GM21529 (cell line): Measurements from ENCODE around the gene UPK3A.
"Not testable (repeated sequence)": the region's sequence is repeated elsewhere in the genome, so short reads cannot be mapped to it uniquely, and the experiment has no call there.

Experiments
- ATAC-seq: cut with Tn5 transposase; IDR thresholded peaks from one replicate; pipeline ENCODE4 v1.9.1; 2021; ENCODE audit not compliant: unreplicated experiment

The UPK3A gene

DNA sequence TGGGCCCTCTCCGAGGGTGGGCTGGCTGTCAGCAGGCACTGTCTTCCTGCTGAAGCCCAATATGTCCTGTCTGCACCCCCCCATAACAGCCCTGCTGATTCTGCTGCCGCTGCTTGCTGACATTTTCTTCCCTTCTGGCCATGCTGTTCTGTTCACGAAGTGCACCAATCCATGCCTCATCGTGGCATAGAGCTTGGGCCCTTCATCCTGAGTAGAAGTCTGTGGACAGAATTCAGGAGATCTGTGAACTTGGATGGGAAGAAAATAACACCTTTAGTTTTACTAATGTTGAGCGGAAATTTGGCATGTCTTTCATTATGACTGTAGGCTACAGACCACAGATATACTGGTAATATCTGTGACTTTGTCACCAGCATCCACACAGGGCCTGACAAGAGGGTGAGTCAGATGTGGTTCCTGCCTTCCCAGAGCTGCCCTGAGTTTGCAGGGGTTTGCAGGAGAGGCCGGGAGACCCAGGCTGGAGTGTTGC is 29.9 kb upstream of the UPK3A start:
- ATAC-seq: peak; percentile 74

DNA sequence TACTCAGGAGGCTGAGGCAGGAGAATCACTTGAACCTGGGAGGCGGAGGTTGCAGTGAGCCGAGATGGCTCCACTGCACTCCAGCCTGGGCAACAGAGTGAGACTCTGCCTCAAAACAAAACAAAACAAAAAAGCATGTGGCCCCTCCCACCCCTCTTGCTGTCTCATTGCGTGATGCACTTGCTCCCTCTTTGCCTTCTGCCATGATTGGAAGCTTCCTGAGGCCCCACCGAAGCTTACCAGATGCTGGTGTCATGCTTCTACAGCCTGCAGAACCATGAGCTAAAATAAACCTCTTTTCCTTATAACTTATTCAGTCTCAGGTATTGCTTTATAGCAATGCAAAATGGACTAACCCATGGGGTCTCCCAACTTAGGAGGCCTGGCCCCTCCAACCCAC is 26.8 kb upstream of the UPK3A start:
- not testable (repeated sequence) for ATAC-seq

DNA sequence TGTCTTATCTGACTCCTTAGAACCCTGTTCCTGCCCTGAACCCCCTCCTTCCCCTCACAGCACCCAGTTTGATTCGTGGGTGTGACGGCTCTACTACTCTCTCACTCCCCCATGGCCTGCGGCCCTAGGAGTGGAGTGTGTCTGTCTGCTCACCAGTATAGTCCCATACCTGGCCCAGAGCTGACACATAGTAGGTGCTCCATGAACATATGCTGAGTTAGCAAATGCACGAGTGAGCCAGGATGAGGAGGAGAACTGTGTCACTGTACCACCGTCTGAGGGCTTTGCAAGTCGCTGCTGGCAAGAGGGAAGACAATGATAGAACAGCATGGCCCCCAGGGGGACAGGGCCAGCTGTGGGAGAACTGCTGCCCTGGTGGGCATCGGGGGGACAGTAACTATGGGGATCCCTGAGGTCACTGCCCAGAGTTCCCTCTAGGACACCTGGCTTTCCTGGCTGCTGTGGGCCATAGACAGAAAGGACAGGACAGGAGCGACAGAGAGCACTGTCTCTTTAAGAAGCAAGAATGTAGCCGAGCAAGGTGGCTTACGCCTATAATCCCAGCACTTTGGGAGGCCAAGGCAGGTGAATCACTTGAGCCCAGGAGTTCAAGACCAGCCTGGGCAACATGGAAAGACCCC is 24.9 kb upstream of the UPK3A start:
- no peak for ATAC-seq

DNA sequence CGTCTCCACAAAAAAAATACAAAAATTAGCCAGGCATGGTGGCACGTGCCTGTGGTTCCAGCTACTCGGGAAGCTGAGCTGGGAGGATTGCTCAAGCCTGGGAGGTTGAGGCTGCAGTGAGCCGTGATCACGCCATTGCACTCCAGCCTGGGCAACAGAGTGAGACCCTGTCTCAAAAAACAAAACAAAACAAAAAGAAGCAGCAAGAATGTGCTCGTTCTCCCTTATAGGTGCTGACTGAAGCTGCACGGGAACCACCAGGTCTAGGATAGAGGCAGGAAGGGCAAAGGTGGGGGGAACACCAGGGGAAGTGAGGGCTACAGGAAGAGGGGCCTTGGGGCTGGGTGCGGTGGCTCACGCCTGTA is 24.4 kb upstream of the UPK3A start:
- not testable (repeated sequence) for ATAC-seq

DNA sequence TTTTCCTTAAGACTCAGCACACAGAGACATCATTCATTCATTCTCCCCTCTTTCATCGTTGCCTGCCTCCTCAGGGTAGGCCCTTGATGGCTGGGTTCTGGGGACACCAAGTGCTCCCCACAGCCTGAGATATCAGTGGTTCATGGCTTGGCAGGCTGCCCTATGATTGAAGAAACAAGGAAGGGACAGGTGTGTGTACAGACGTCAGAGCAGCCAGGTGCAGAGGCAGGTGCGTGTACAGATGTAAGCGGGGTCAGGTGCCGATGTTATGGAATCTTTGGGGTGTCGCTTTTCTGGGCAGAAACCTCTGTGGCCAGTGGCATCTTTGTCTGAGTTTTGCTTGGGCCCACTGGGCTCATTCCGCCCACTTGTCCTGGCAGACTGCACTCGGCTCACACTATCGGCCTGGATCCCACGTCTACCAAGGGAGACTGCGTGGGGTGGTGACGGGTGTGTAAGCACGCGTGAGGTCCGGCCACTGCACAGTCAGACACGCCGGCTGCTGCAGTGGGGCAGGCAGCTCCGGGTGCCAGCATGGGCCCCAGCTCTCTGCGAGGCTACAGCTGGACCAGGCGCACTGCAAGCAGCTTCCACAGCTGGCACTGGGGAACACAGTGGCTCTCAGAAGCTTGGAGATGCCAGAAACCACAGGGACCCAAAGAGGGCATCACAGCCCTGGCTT is 23.2 kb upstream of the UPK3A start:
- no peak for ATAC-seq

DNA sequence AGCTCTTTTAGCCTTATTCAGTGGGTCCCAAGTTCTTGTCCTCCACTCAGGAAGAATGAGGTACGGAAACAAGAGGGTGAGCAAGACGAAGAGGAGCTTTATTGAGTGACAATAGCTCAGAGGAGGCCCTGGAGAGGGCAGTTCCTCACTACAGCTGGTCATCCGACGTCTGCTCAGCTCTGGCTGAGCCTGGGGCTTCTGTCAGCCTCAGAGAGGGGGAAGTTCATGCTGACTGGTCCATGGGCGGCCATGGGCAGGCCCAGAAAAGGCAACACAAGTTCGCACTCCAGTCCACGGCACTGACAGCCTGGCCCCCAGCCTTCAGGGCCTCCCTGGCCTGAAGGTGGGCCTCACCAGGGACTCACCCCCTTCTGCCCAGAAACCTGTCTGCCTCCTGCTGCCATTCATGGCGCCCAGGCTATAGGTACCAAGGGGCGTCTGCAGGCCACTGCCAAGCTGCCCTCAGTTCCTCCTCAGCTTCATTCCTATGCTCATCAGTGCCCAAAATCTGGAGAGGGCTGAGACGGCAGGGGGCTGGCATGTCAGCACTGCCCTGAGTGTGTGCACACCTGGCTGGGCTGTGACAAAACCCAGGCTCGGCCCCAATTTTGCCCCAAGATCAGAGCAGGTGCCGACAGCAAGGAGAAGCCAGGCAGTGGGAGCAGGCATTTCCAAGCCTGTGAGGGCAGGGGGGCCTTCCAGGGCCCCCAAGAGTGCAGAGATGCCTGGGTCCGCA is 22.4 kb upstream of the UPK3A start:
- no peak for ATAC-seq

DNA sequence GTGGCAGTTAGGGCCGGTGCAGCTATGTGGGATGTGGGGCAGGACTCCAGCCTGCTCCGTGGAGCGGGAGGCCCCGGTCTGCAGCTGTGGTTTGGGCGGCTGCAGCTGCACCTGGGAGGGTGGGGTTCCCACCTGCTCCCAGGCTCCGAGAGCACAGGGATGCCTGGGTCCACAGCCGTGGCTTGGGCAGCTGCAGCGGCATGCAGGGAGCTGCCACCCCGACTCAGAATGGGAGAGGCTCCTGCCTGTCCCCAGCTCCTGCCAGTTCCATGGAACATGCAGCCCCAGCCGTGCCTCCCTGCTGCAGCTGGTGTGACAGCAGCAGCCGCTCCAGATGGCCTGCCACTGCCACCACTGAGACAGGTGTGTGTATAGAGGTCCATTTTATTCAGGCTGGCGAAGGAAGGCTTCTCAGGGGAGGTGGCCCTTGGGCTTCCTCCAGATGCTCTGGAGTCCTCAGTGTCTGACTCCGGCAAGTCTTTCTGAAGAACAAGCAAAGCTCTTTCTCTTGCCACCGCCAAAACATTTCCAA is 21.8 kb upstream of the UPK3A start:
- peak; percentile 39 for ATAC-seq

DNA sequence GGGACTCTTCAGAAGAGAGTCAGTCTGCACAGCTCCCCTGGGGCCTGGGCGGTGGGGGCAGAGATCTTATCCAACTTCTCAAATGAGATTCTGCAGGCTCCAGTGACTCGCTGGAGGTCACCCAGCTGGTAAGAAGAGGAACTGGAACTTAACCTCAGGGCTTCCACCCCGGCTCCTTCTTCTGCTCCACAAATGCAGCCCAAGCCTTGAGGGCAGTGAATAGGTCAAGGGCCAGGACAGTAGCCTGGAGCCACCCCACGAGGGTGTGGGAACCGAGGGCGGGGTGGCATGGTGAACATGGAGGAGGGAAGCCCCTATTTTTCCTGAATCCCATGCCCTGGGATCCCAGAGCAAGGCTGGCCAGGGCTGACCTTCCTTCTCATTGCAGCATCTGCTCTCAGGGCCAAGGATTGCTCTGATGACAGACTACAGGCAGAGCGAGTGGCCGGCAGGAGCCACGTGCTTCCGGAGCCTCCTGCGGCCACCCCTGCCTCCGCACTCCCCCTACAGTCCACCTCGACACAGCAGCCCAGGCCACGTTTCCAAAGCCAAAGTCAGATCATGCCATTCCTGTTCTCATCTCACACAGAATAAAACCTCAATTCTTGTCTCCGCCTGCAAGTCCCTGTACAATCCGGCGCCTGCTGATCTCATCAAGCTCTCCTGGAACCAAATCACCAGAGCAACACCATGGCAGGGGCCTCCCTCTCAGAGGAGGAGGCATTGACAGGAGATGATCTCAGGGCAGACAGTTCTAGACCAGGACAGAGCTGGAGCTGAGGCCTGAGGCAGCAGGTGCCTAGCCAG is 21.1 kb upstream of the UPK3A start:
- ATAC-seq: peak; percentile 78

DNA sequence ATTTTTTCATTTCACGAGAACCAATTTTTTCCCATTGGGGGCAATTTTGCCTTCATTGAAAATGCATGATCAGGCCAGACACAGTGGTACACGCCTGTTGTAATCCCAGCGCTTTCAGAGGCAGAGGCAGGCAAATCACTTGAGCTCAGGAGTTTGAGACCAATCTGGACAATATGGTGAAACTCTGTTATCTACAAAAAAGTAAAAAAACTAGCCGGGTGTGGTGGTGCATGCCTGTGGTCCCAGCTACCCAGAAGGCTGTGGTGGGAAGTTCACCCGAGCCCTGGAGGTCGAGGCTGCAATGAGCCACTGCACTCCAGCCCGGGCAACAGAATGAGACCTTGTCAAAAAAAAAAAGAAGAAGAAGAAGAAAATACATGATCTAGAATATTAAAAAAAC is 19.2 kb upstream of the UPK3A start:
- no peak for ATAC-seq

DNA sequence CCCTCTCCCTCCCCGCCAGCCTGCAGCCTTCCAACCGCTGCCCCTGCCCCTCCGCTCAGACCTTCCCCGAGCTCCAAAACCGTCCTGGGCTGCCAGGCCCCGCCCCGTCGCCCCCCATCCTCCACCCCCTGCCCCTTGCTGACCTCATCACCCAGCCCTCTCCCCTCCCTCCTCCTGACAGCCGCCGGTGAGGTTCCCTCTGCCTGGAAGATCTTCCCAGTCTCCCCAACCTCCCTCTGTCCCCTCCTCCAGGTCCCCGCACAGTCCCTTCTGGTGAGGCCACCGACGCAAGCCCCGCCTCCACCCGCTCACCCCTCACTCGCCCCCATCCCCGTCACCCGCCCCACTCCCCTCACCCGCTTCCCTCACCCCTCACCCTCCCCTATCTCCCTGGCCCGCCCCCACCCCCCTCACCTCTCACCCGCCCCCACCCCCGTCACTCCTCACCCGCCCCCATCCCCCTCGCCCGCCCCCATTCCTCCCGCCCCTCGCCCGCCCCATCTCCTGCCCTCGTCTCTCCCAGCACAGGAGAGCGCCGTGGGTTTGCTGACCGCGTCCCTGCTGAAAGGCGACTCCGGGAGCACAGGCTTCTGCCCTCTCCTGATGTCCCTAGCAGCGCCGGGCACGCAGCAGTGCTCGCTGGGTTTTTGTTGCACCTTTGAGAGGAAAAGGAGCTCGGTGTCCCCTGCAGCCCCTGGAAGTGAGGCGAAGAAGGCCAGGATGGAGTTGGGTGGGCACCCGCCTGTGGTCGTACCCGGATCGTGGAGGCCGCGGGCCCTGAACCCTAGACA is 16.4 kb upstream of the UPK3A start:
- ATAC-seq: no peak

DNA sequence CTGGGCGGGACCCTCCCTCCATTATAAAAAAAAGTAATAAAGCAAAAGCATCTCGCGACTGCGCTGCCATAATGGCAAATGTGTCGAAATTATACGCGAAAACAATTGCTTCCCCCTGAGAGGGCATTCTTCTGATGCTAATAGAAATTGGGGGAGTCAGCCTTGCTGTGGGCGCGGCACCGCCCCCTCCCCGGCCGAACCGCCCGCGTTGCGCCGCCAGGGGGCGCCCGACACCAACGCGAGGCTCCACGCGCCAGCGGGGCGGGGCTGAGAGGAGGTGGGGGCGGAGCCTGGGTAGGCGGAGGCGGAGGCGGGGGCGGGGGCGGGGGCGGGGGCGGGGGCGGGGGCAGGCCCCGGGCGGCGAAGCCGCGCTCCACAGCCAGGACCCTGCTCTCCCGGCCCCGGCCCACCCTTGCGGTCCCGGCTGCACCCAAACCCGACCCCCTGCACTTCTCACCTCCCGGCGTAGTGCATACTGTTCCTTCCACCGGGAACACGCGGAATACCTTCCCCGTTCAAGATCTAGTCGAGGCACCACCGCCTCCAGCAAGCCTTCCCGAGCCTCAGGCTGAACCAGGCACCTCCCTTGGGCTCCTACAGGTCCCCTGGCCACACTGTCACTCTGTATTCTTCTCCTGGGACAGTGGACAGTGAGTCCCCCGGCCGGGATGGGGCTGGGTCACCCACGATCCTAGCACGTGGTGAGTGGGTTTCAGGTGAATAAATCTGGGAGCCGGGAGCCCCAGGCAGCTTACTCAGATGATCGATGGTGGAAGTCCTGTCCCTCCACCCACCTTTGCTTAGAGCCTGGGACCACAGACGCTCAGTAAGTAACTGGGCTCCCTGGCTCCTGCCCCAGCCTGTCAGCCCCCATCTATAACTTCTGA is 15.5 kb upstream of the UPK3A start:
- ATAC-seq: peak; percentile 70

DNA sequence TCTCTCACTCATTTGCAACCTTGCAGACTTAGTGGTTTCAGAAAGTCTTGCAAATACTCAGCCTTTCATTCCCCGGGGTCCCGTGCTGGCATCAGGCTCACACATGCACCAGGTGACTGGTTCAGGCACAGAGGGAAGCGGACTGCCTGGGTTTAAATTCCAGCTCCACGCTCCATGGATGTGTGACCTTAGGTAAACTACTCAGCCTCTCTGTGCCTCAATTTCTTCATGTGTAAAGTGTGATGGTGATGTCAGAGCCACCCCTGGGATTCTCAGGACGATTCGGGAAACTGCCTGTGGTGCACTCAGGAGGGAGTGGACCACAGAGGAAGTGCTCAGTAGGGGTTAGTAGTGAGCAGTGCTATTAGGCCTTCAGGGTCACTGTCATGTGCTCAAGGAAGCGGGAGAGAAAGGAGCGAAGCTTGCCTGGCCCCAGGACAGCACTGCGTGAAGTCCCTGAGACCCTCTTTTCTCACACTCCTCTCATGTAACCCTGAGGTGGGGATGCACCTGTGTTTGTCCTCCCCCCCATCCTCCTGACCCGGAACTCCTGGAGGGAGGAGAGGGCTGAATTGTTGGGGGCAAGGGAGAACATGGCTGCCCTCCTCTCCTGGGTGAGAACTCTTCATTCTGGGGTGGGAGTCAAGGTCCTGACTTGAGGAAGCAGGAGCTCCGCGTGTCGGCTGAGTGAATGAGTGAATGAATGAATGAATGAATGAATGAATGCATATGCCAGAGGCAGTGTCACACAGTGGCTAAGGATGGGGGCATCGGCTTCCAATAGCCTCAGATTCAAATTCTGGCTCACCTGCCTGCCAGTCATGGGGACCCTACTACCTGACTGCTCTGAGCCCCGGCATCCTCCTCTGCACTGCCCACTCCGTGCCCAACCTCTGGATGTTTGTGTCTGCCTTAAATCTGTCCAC is 14.4 kb upstream of the UPK3A start:
- ATAC-seq: no peak

DNA sequence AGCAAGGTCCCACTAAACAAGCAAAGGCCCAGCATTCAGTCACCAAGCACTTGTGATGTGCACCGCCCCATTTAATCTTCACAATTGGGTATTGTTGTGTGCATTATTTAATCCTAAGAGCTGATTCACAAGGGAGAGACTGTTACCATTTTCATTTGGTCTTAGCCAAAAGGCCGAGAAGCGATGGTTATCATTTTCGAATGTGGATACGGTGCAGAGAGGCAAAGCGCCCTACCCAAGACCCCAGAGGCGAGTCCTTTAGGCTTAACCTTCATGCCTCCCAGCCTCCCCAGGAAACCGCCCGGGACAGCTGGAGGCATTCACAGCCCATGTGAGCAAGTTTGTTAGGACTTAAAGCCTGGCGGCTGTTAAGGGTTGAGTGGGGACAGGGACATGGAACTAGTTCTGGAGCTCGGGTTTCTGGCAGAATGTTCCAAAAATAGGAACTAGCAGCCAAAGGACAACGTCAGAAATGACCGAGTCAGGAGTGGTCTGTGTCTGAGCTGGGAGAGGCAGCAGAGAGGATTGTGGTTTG is 13.0 kb upstream of the UPK3A start:
- no peak for ATAC-seq

DNA sequence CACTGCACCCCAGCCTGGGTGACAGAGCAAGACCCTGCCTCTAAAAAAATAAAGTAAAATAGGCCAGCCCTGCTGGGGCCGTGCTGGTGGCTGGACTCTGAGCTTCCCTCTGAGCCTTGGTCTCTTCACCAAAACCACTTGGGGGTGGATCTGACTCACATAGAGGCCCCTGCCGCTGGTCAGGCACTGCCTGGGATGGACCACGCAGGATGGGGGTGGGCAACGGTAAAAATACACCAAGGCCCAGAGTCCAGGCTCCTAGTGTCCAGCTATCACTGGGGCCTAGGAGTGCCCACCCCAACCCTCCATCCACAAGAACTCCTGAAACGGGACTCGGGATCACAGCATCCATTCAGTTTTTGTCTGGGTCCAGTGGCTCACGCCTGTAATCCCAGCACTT is 12.3 kb upstream of the UPK3A start:
- no peak for ATAC-seq

DNA sequence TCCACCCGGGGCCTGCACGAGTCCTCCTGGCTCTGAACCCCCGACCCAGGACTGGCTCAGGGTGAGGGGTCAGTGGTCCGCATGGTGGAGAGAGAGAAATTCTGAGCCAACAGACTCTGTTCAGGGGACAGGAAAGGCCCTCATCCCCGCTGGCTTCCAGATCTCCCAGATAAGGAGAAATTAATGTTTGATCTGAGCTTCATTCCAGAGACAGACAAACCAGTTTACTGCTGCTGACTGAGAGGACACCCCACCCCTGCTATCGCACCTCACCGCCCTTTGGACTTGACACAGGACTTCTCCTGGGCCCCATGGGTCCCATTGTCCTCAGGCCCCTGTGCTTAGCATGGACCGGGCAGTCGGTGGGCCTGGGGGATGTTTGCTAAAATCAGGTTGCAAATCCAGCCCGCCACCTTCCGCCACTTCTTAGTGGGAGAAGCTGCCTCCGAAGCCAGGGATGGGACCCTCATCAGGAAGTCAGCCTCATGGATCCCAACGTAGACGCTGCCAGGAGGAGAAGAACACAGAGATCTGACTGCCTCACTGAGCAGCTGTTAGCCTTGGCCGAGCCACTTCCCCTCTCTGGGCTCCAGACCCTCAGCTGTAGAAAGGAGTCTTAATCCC is 11.2 kb upstream of the UPK3A start:
- ATAC-seq: no peak

DNA sequence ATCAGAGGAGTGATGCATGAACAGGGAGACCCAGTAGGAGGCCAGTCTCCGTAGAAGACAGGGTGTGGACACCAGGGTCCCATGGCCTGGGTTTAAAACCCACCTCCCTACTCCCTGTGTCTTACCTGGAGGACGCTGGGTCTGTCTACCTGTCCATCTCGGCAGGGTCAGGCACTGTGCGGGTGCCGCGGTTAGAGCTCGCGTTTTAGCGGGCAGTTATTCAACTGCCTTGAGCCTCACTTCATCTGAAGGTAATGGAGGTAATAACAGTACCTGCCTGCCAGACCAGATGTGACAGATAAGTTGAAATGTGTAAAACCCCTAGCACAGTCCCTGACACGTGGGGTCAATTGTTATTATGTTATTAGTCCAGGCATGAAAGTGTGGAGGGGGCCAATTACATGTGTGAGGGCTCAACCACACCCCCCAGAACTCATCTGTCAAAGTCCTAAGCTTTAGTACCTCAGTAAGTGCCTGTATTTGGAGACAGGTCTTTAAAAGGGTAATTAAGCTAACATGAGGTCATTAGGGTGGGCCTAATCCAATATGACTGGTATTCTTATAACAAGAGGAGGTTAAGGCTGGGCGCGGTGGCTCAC is 8.1 kb upstream of the UPK3A start:
- no peak for ATAC-seq

DNA sequence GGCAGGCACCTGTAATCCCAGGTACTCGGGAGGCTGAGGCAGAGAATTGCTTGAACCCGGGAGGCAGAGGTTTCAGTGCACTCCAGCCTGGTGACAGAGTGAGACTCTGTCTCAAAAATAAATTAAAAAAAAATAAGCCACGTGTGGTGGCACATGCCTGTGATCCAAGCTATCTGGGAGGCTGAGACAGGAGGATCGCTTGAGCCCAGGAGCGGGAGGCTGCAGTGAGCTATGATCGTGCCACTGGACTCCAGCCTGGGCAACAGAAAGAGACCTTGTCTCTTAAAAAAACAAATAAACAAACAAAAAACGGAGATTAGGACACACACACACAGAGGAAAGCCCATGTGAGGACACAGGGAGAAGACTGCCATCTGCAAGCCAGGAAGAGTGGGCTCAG is 7.0 kb upstream of the UPK3A start:
- not testable (repeated sequence) for ATAC-seq
